ENCODE measurements around the gene FKBP15. TPM values are rescaled to one million over a fixed set of nuclear protein-coding genes. Genes with fewer than 3 reads are reported as not detected.

Gene FKBP15
- total and polyA plus RNA-seq, 2 of the 13 experiments (the other 11 are each of a cell fraction or from before 2014, with no cell fraction given), result 12.3 to 18.6 TPM

GRCh38 chr9:113215132-113215531 lies 5.9 kb downstream of the FKBP15 start (continued):
- TF ChIP-seq MAFK (conservative IDR thresholded peaks at IDR 0.05 in 1 of 2, IDR thresholded peaks at IDR 0.05 in 1 of 2; ENCODE audit: low read length in 2 of 2), result peak; percentile 86 to 90

- DNase-seq (ENCODE audit: low spot score) (no peak), FAIRE-seq (no peak), ATAC-seq (no peak)
- Histone ChIP-seq H3K36me3 (replicated peaks in 1 of 2; ENCODE audit: control insufficient read depth in 1 of 2, insufficient read depth in 2 of 2, low read length in 2 of 2) (peaks cover 7 to 27% of the 10 kb centered on the region in 2 experiments; a peak in 3 of 5 replicates), H3K27me3 (ENCODE audit: control insufficient read depth in 1 of 2, insufficient read depth in 2 of 2, low read length in 2 of 2) (no peaks in the 10 kb centered on the region), H3K9ac (ENCODE audit: insufficient read depth, low read depth, low read length) (no peak overlapping the region), H3K27ac (ENCODE audit: extremely low read length, insufficient read depth, low read length) (no peak overlapping the region), H3K4me2 (ENCODE audit: low read depth, low read length) (no peak overlapping the region), H3K4me1 (ENCODE audit: insufficient read depth, low read length) (no peaks in the 10 kb centered on the region), H3K4me3 (replicated peaks in 1 of 3; ENCODE audit: insufficient read depth in 1 of 3, low read depth in 2 of 3, low read length in 3 of 3) (no peak overlapping the region), H3K9me3 (ENCODE audit: low read length) (no peaks in the 10 kb centered on the region), H2AFZ (ENCODE audit: low read length) (no peak overlapping the region), H4K20me1 (ENCODE audit: insufficient read depth, low read length) (no peaks in the 10 kb centered on the region), H3K79me2 (ENCODE audit: insufficient read depth, low read length) (no peaks in the 10 kb centered on the region)
- intact Hi-C loops (cut with micrococcal nuclease; ENCODE audit: unreplicated experiment) (no loop called here), in situ Hi-C loops (cut with HindIII; ENCODE audit: extremely low pct_ligation_motif_present, low pct_unique_long_range_greater_than_20kb) (no loop called here)
- ChIA-PET CTCF (ENCODE audit: low intra/inter-chr PET ratio, low total read pairs) (no interaction called here), POLR2A (interaction anchor here (1.6 kb wide), 1 partner anchor 11 kb away, joined by 6 read pairs; the partner anchor contains the start of genes FKBP15 and SLC31A1)
- TF ChIP-seq ZNF605 (CRISPR knock-in tag; IDR thresholded peaks at IDR 0.05) (no peak), RARG (CRISPR knock-in tag; IDR thresholded peaks at IDR 0.05; ENCODE audit: low read depth) (no peak), ATAD3A (CRISPR knock-in tag; IDR thresholded peaks at IDR 0.05) (no peak), TCF7 (IDR thresholded peaks at IDR 0.05; ENCODE audit: low read depth) (no peak), ZNF276 (CRISPR knock-in tag; IDR thresholded peaks at IDR 0.05; ENCODE audit: low read depth) (no peak), BRCA1 (CRISPR knock-in tag; IDR thresholded peaks at IDR 0.05) (no peak), POGZ (CRISPR knock-in tag; IDR thresholded peaks at IDR 0.05) (no peak), SKI (IDR thresholded peaks at IDR 0.05; ENCODE audit: partially characterized antibody) (no peak), ZNF354B (CRISPR knock-in tag; IDR thresholded peaks at IDR 0.05) (no peak), NFE2L1 (CRISPR knock-in tag; IDR thresholded peaks at IDR 0.05; ENCODE audit: borderline replicate concordance) (no peak)
- TF ChIP-seq, protein P1, sequence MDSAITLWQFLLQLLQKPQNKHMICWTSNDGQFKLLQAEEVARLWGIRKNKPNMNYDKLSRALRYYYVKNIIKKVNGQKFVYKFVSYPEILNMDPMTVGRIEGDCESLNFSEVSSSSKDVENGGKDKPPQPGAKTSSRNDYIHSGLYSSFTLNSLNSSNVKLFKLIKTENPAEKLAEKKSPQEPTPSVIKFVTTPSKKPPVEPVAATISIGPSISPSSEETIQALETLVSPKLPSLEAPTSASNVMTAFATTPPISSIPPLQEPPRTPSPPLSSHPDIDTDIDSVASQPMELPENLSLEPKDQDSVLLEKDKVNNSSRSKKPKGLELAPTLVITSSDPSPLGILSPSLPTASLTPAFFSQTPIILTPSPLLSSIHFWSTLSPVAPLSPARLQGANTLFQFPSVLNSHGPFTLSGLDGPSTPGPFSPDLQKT (CRISPR knock-in tag; IDR thresholded peaks at IDR 0.05; ENCODE audit: borderline replicate concordance), result no peak
- TF ChIP-seq, protein P2, sequence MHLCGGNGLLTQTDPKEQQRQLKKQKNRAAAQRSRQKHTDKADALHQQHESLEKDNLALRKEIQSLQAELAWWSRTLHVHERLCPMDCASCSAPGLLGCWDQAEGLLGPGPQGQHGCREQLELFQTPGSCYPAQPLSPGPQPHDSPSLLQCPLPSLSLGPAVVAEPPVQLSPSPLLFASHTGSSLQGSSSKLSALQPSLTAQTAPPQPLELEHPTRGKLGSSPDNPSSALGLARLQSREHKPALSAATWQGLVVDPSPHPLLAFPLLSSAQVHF (CRISPR knock-in tag; IDR thresholded peaks at IDR 0.05), result no peak
- WGBS (ENCODE audit: low lambda C conversion rate), result 95% methylated on average over 10 of the region's 10 CpGs
- BruUV-seq (replicated peaks), result no TSS peak
These were observed 10.3 kb downstream of the FKBP15 start for GRCh38 chr9:113210815-113211214.

Measured in HepG2 (cell line).